Fibroblast of lung (primary cell): ENCODE data around the gene MYH3. TPM values are rescaled to one million over a fixed set of nuclear protein-coding genes. Genes with fewer than 3 reads are reported as not detected.

ENCODE experiments used
- DNase-seq, 2 donors: peaks; one replicate each; pipeline versions ENCODE4 v3.0.0 to v3.0.0-alpha.2; 2010; ENCODE audit warnings: low read depth in 2 of 2
- H2AFZ ChIP-seq: 2 replicates; pipeline ENCODE4 v1.5.1; 2012; ENCODE audit warnings: low read length, control low read depth, inconsistent platforms
- H3K27ac ChIP-seq: 2 replicates; pipeline ENCODE4 v1.5.1; 2011; ENCODE audit warnings: low read length, control low read depth; ENCODE audit not compliant: insufficient read depth
- H3K27me3 ChIP-seq: 2 replicates; pipeline ENCODE4 v1.5.1; 2011; ENCODE audit warnings: mild to moderate bottlenecking, low read length; ENCODE audit not compliant: control insufficient read depth, insufficient read depth
- H3K36me3 ChIP-seq: 2 replicates; pipeline ENCODE4 v1.5.1; 2011; ENCODE audit warnings: low read length; ENCODE audit not compliant: control insufficient read depth, insufficient read depth
- H3K4me1 ChIP-seq: 2 replicates; pipeline ENCODE4 v1.5.1; 2011; ENCODE audit warnings: low read length; ENCODE audit not compliant: control insufficient read depth, insufficient read depth; ENCODE audit errors: extremely low read depth
- H3K4me2 ChIP-seq: 2 replicates; pipeline ENCODE4 v1.5.1; 2011; ENCODE audit warnings: low read length, control low read depth; ENCODE audit not compliant: insufficient read depth; ENCODE audit errors: extremely low read depth
- H3K4me3 ChIP-seq, 4 experiments: fragments of 200-600 bp in 1 of 4; sonication (generic) in 1 of 4; replicated peaks in 1 of 4; 2 replicates each; pipeline ENCODE4 v1.5.1; 2011 to 2016; ENCODE audit warnings: low read length in 4 of 4, low read depth in 3 of 4, mild to moderate bottlenecking in 3 of 4, control low read depth in 2 of 4, inconsistent platforms in 1 of 4, mixed read lengths in 1 of 4; ENCODE audit not compliant: insufficient read depth in 1 of 4; ENCODE audit errors: control extremely low read depth in 1 of 4
- H3K79me2 ChIP-seq: 2 replicates; pipeline ENCODE4 v1.5.1; 2012; ENCODE audit warnings: mild to moderate bottlenecking, low read length, inconsistent platforms; ENCODE audit not compliant: control insufficient read depth, insufficient read depth
- H3K9ac ChIP-seq: 2 replicates; pipeline ENCODE4 v1.5.1; 2011; ENCODE audit warnings: mild to moderate bottlenecking, low read length, control low read depth; ENCODE audit not compliant: insufficient read depth
- H3K9me3 ChIP-seq: 2 replicates; pipeline ENCODE4 v1.5.1; 2012; ENCODE audit warnings: low read depth, low read length; ENCODE audit not compliant: control insufficient read depth, insufficient read depth
- H4K20me1 ChIP-seq: 2 replicates; pipeline ENCODE4 v1.5.1; 2011; ENCODE audit warnings: low read length; ENCODE audit not compliant: control insufficient read depth, insufficient read depth; ENCODE audit errors: extremely low read depth
- EZH2 ChIP-seq: IDR thresholded peaks from 2 replicates; pipeline ENCODE4 v1.5.1; 2012; ENCODE audit warnings: low read length, control low read depth, mild to moderate bottlenecking; ENCODE audit errors: missing control alignments
- polyA minus RNA-seq: library from RNA; depleted of rRNA, polyadenylated mRNA; stranded (reverse); fragments of >200 nt; gene quantifications from 2 replicates; pipeline ENCODE4 v1.2.3, GENCODE V29; 2011; ENCODE audit warnings: low replicate concordance
- polyA plus RNA-seq, 2 donors: library from polyadenylated mRNA; depleted of rRNA in 1 of 2; stranded (reverse) in 1 of 2; unstranded in 1 of 2; fragments of >200 nt; gene quantifications; 2 replicates each; pipeline ENCODE4 v1.2.1, GENCODE V29; 2011 to 2012; ENCODE audit warnings: missing spikeins in 1 of 2
- total RNA-seq: library from RNA; depleted of rRNA; stranded (reverse); fragments of >200 nt; gene quantifications from 2 replicates; pipeline ENCODE4 v1.2.1, GENCODE V29; 2014
- TF ChIP-seq, protein P1 (sequence below), 2 donors: IDR thresholded peaks in 1 of 2; conservative IDR thresholded peaks in 1 of 2; 1 replicate in 1 of 2; 2 replicates in 1 of 2; pipeline ENCODE4 v1.5.1; 2011 to 2012; ENCODE audit warnings: low read length in 2 of 2, control low read depth in 1 of 2, inconsistent platforms in 1 of 2, low read depth in 1 of 2, mild to moderate bottlenecking in 1 of 2

MYH3 gene
- 0.50 and 0.51 TPM in 2 replicates for total RNA-seq
- polyA plus RNA-seq, result 0.25 and 1.0 TPM in 2 replicates
- 0.44 and 0.52 TPM in 2 replicates for polyA plus RNA-seq (2012)
- not detected in 2 replicates for polyA minus RNA-seq

DNA sequence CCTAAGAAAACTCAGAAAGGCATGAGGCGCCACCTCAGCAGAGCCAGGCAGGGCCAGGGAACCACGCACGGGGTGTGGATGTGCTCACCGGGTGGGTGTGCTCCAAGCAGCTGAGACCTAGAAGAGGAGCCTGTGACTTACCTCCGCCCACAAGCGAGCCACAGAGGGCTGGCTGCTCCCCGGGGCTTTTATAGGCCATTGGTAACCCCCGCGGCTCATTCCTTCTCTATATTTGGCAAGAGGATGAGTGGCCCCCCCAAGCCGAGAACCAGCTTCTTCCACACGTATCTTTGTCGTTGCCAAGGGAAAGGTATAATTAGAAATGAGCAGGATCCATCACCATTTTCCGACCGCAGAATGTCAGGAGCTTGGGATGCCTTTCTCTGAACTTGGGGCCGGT lies at the start of gene MYH3:
Gene MYH3 (minus strand): TSS at position 162 of the 400 bp plus-strand sequence. CDS start 2,245 bp downstream, outside the sequence.
- TF ChIP-seq, protein P1, sequence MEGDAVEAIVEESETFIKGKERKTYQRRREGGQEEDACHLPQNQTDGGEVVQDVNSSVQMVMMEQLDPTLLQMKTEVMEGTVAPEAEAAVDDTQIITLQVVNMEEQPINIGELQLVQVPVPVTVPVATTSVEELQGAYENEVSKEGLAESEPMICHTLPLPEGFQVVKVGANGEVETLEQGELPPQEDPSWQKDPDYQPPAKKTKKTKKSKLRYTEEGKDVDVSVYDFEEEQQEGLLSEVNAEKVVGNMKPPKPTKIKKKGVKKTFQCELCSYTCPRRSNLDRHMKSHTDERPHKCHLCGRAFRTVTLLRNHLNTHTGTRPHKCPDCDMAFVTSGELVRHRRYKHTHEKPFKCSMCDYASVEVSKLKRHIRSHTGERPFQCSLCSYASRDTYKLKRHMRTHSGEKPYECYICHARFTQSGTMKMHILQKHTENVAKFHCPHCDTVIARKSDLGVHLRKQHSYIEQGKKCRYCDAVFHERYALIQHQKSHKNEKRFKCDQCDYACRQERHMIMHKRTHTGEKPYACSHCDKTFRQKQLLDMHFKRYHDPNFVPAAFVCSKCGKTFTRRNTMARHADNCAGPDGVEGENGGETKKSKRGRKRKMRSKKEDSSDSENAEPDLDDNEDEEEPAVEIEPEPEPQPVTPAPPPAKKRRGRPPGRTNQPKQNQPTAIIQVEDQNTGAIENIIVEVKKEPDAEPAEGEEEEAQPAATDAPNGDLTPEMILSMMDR (conservative IDR thresholded peaks at IDR 0.05 in 1 of 2, IDR thresholded peaks at IDR 0.05 in 1 of 2; ENCODE audit: low read depth in 1 of 2, low read length in 2 of 2), result no peak
- TF ChIP-seq EZH2, result no peak
- Histone ChIP-seq H4K20me1 (no peaks in the 10 kb centered on the region), H3K4me1 (no peaks in the 10 kb centered on the region), H3K27ac (no peak within 1 kb of the TSS), H3K36me3 (no peaks in the 10 kb centered on the region), H3K4me3 (no peak within 1 kb of the TSS), H3K4me2 (no peak within 1 kb of the TSS), H2AFZ (no peak within 1 kb of the TSS), H3K79me2 (no peaks in the 10 kb centered on the region), H3K9me3 (no peaks in the 10 kb centered on the region), H3K9ac (no peak within 1 kb of the TSS), H3K27me3 (no peaks in the 10 kb centered on the region)
- DNase-seq, result no peak

DNA sequence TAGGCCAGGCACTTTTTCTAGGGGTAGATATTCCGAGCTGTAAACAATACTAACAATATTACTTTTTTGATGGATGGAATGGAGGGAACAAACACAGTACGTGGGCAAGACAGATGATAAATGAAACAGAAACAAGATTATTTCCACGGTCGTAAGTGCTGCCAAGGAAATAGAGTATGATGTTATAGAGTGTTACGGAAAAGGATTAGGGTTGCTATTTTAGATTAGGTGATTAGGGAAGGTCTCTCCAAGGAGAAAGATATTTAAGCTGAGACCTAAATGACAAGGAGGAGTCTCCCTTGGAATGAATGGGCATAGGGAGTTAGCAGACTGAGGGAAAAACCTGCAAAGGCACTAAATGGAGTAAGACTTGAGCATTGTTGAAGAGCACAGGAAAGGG lies 48.6 kb upstream of the MYH3 start:
- Histone ChIP-seq H3K79me2 (no peaks in the 10 kb centered on the region), H3K9me3 (no peaks in the 10 kb centered on the region), H3K36me3 (peaks cover 9% of the 10 kb centered on the region), H4K20me1 (no peaks in the 10 kb centered on the region), H3K27me3 (no peaks in the 10 kb centered on the region), H3K4me2 (no peak overlapping the region), H3K4me1 (peaks cover 4% of the 10 kb centered on the region), H3K4me3 (no peak overlapping the region), H3K27ac (no peak overlapping the region), H2AFZ (no peak overlapping the region), H3K9ac (no peak overlapping the region)
- TF ChIP-seq EZH2, result no peak
- DNase-seq, result no peak

DNA sequence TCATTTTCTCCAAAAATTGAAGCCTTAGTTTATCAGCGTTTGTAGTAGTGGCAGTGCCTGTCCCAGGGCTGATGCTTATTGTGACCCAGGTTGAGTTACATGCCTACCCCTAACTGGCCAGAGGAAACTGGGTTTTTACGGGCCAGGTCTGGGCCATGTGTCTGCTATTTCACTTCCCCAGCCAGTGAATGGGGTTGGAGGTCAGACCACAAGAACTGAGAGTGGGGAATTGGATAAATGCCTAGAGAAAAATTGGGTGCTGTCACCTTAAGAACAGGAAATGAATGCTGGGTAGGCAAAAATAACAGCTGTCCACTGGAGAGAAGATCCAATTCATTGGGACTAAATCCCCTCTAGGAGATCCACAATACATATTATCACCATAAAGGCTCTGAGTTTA lies 45.5 kb upstream of the MYH3 start:
- no peak for TF ChIP-seq EZH2
- TF ChIP-seq, protein P1 (conservative IDR thresholded peaks at IDR 0.05 in 1 of 2, IDR thresholded peaks at IDR 0.05 in 1 of 2; ENCODE audit: low read depth in 1 of 2, low read length in 2 of 2), result no peak
- H3K4me2 ChIP-seq, result peak overlapping the region; percentile 65
- no peak overlapping the region for H3K27ac ChIP-seq
- H3K9ac ChIP-seq, result no peak overlapping the region
- peaks cover 4% of the 10 kb centered on the region for H3K4me1 ChIP-seq
- H3K4me3 ChIP-seq, result no peak overlapping the region
- no peak overlapping the region for H2AFZ ChIP-seq
- H3K9me3 ChIP-seq, result no peaks in the 10 kb centered on the region
- H3K36me3 ChIP-seq, result peaks cover 8% of the 10 kb centered on the region
- DNase-seq, result peak; percentile 51 to 74
- no peaks in the 10 kb centered on the region for H4K20me1 ChIP-seq
- no peaks in the 10 kb centered on the region for H3K27me3 ChIP-seq
- peaks cover 2% of the 10 kb centered on the region for H3K79me2 ChIP-seq
